ENCODE measurements around the gene OIP5. TPM values are rescaled to one million over a fixed set of nuclear protein-coding genes. Genes with fewer than 3 reads are reported as not detected.

The OIP5 gene
- total and polyA plus RNA-seq, 9 of the 15 experiments (the other 6 are each of a cell fraction or from before 2014, with no cell fraction given), result 8.3 to 54.8 (median 35.3) TPM

DNA sequence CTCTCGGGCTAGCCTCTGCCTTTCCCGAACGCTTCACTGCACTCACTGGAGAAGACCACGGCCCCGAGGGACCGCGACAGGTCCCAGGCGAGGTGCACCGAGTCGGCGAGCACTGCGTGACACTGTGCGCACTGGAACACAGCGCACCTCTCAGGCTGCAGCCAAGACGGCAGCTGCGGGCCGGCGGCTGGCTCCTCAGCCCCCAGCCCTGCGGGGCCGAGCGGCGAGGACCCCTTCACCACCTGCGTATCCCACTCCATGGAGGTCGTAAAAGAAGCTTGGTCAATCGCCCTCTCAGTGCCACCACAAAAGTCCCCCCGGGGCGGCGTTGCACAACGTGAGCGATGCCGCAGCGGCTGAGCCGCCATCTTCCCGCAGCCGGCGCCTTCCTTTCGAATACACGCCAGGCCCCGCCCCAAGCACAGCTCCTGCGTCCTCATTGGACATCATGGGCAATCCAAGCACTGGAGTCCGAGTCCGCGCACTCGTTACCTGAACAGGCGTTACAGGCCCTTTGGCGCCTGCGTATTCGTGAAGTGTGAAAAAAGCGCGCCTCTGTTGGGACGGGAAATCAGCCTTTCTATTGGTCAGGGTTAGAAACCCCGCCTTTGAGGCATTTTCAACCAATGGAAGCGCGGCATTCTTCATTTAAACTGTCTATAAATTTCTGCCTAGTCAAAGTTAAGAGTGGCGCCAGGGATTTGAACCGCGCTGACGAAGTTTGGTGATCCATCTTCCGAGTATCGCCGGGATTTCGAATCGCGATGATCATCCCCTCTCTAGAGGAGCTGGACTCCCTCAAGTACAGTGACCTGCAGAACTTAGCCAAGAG lies at the start of gene OIP5, which contains the start of gene NUSAP1 (continued):
- TF ChIP-seq RB1 (IDR thresholded peaks at IDR 0.05; ENCODE audit: low read depth), result peak; percentile 63
- no peak for TF ChIP-seq ADNP (tag; IDR thresholded peaks at IDR 0.05)
- peak; percentile 68 for TF ChIP-seq MBD2 (IDR thresholded peaks at IDR 0.05; ENCODE audit: borderline replicate concordance, low read depth)
- no peak for TF ChIP-seq ZSCAN32 (CRISPR knock-in tag; IDR thresholded peaks at IDR 0.05)
- peak; percentile 72 for TF ChIP-seq C11orf30 (IDR thresholded peaks at IDR 0.05; ENCODE audit: low read depth)
- no peak for TF ChIP-seq TAL1 (IDR thresholded peaks at IDR 0.05)
- TF ChIP-seq TBL1XR1 (IDR thresholded peaks at IDR 0.05; ENCODE audit: low read length in 2 of 2), result no peak; a peak in 1 of 4 replicates
- no peak for TF ChIP-seq ZFP36 (IDR thresholded peaks at IDR 0.05; ENCODE audit: low read depth, low read length, partially characterized antibody)
- no peak for TF ChIP-seq PYGO2 (tag; IDR thresholded peaks at IDR 0.05)
- peak; percentile 98 for TF ChIP-seq POLR2A (conservative IDR thresholded peaks at IDR 0.05)
- peak; percentile 73 for TF ChIP-seq FOS (IDR thresholded peaks at IDR 0.05; ENCODE audit: extremely low read depth, insufficient read length)
- peak; percentile 82 for TF ChIP-seq SMAD1 (IDR thresholded peaks at IDR 0.05; ENCODE audit: low read depth, low read length, partially characterized antibody)
- TF ChIP-seq ETV1 (tag; conservative IDR thresholded peaks at IDR 0.05; ENCODE audit: low read depth), result no peak
- peak; percentile 56; the same call in 1 of the 2 replicates for TF ChIP-seq GATAD2A (IDR thresholded peaks at IDR 0.05)
- TF ChIP-seq JUND (IDR thresholded peaks at IDR 0.05; ENCODE audit: borderline replicate concordance, low read depth, low read length), result 0 out of 2 replicates have a peak, but pooled peaks have one; percentile 33
- 0 out of 3 replicates have a peak, but pooled peaks have one; percentile 26 for TF ChIP-seq JUND (tag; IDR thresholded peaks at IDR 0.05; ENCODE audit: borderline replicate concordance, low read depth, low read length)
- TF ChIP-seq GABPB2 (CRISPR knock-in tag; conservative IDR thresholded peaks at IDR 0.05), result no peak
- TF ChIP-seq, protein P1, sequence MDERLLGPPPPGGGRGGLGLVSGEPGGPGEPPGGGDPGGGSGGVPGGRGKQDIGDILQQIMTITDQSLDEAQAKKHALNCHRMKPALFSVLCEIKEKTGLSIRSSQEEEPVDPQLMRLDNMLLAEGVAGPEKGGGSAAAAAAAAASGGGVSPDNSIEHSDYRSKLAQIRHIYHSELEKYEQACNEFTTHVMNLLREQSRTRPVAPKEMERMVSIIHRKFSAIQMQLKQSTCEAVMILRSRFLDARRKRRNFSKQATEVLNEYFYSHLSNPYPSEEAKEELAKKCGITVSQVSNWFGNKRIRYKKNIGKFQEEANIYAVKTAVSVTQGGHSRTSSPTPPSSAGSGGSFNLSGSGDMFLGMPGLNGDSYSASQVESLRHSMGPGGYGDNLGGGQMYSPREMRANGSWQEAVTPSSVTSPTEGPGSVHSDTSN (CRISPR knock-in tag; IDR thresholded peaks at IDR 0.05; ENCODE audit: low read depth), result no peak
- TF ChIP-seq, protein P1 (tag; conservative IDR thresholded peaks at IDR 0.05; ENCODE audit: low read depth), result peak; percentile 92
- TF ChIP-seq GTF2F1 (IDR thresholded peaks at IDR 0.05; ENCODE audit: low read depth, low read length), result peak; percentile 54; the same call in 1 of the 2 replicates
- no peak for TF ChIP-seq PURB (CRISPR knock-in tag; IDR thresholded peaks at IDR 0.05; ENCODE audit: low read depth)
- TF ChIP-seq NR4A1 (CRISPR knock-in tag; IDR thresholded peaks at IDR 0.05), result peak; percentile 41; the same call in 1 of the 2 replicates
- no peak for TF ChIP-seq NR4A1 (tag; IDR thresholded peaks at IDR 0.05)
- TF ChIP-seq KAT7 (CRISPR knock-in tag; IDR thresholded peaks at IDR 0.05; ENCODE audit: borderline replicate concordance), result peak; percentile 93; the same call in 1 of the 2 replicates
- peak; percentile 99 for TF ChIP-seq KDM5B (IDR thresholded peaks at IDR 0.05; ENCODE audit: insufficient replicate concordance, low read depth, low read length)
- no peak for TF ChIP-seq YBX1 (IDR thresholded peaks at IDR 0.05)
- TF ChIP-seq SMARCE1 (IDR thresholded peaks at IDR 0.05), result no peak; the same call in 1 of the 2 replicates
- peak; percentile 40; the same call in 1 of the 2 replicates for TF ChIP-seq MAFF (IDR thresholded peaks at IDR 0.05; ENCODE audit: low read length)
- peak; percentile 93 for TF ChIP-seq TAF7 (tag; IDR thresholded peaks at IDR 0.05)
- no peak for TF ChIP-seq EHMT2 (IDR thresholded peaks at IDR 0.05)
- TF ChIP-seq ZNF239 (CRISPR knock-in tag; IDR thresholded peaks at IDR 0.05), result no peak

Measured in K562 (cell line).